Measurements from ENCODE around the gene CLTCL1. TPM values are rescaled to one million over a fixed set of nuclear protein-coding genes. Genes with fewer than 3 reads are reported as not detected.

CLTCL1 gene
- total RNA-seq = 1 to 10 TPM; 4.8 to 8.9 (median 6.0) TPM

GRCh38 chr22:19291580-19292457 is at the start of gene CLTCL1:
Gene CLTCL1 (minus strand): TSS chr22:19291719. CDS start chr22:19291641, 78 bp downstream.
- no peaks in the 10 kb centered on the region for H3K27me3 ChIP-seq
- no peaks in the 10 kb centered on the region for H3K36me3 ChIP-seq
- TF ChIP-seq POLR2A (IDR thresholded peaks at IDR 0.05; ENCODE audit: low read depth) = peak; percentile 47
- peak; percentile 18 to 65 for TF ChIP-seq POLR2AphosphoS5 (IDR thresholded peaks at IDR 0.05)
- TF ChIP-seq EP300 (IDR thresholded peaks at IDR 0.05) = no peak
- no peak for TF ChIP-seq CTCF (IDR thresholded peaks at IDR 0.05)
- WGBS = 0% methylated on average over 22 of the region's 74 CpGs
- peak; percentile 93 for DNase-seq (ENCODE audit: extremely low spot score)
- intact Hi-C loops (cut with DNase I) = no loop called here
- peak within 1 kb of the TSS; percentile 80 to 85 (median 84) for H3K27ac ChIP-seq (replicated peaks in 1 of 4)
- no peaks in the 10 kb centered on the region for H3K9me3 ChIP-seq
- peaks cover 18 to 32% (median 26%) of the 10 kb centered on the region in 4 donors for H3K4me1 ChIP-seq
- H3K4me3 ChIP-seq = peak within 1 kb of the TSS; percentile 81 to 99 (median 96)

- Histone ChIP-seq H3K4me1 (no peaks in the 10 kb centered on the region), H3K9me3 (peaks cover 0 to 39% (median 26%) of the 10 kb centered on the region in 4 donors), H3K36me3 (peaks cover 33 to 87% (median 51%) of the 10 kb centered on the region in 4 donors), H3K27ac (replicated peaks in 1 of 4) (no peak overlapping the region), H3K27me3 (no peaks in the 10 kb centered on the region), H3K4me3 (no peak overlapping the region)
- intact Hi-C loops (cut with DNase I) = no loop called here
- TF ChIP-seq POLR2A (IDR thresholded peaks at IDR 0.05; ENCODE audit: low read depth) (no peak), CTCF (IDR thresholded peaks at IDR 0.05) (no peak)
- 99% methylated on average over 2 of the region's 2 CpGs for WGBS
- DNase-seq (ENCODE audit: extremely low spot score) = no peak
Observed at GRCh38 chr22:19337137-19337536, 45.6 kb upstream of the CLTCL1 start.

- intact Hi-C loops (cut with DNase I) = no loop called here
- peaks cover 0 to 39% (median 26%) of the 10 kb centered on the region in 4 donors for H3K9me3 ChIP-seq
- 93% methylated on average over 5 of the region's 7 CpGs for WGBS
- no peak overlapping the region for H3K4me3 ChIP-seq
- no peak overlapping the region for H3K27ac ChIP-seq (replicated peaks in 1 of 4)
- H3K36me3 ChIP-seq = peaks cover 40 to 88% (median 57%) of the 10 kb centered on the region in 4 donors
- no peak for DNase-seq (ENCODE audit: extremely low spot score)
- TF ChIP-seq POLR2A (IDR thresholded peaks at IDR 0.05; ENCODE audit: low read depth) (no peak), CTCF (IDR thresholded peaks at IDR 0.05) (no peak), POLR2AphosphoS5 (IDR thresholded peaks at IDR 0.05) (no peak), EP300 (IDR thresholded peaks at IDR 0.05) (no peak)
- H3K4me1 ChIP-seq = no peaks in the 10 kb centered on the region
- H3K27me3 ChIP-seq = no peaks in the 10 kb centered on the region
Observed at GRCh38 chr22:19336133-19337075, 44.9 kb upstream of the CLTCL1 start.

- 95% methylated on average over 3 of the region's 5 CpGs for WGBS
- intact Hi-C loops (cut with DNase I) = no loop called here
- Histone ChIP-seq H3K36me3 (peaks cover 52 to 82% (median 67%) of the 10 kb centered on the region in 4 donors), H3K4me1 (no peaks in the 10 kb centered on the region), H3K4me3 (no peak overlapping the region), H3K27ac (replicated peaks in 1 of 4) (no peak overlapping the region), H3K27me3 (no peaks in the 10 kb centered on the region), H3K9me3 (peaks cover 0 to 26% (median 18%) of the 10 kb centered on the region in 4 donors)
- TF ChIP-seq CTCF (IDR thresholded peaks at IDR 0.05) = no peak
- TF ChIP-seq EP300 (IDR thresholded peaks at IDR 0.05) = no peak
- no peak for DNase-seq (ENCODE audit: extremely low spot score)
Observed at GRCh38 chr22:19331975-19332374, 40.5 kb upstream of the CLTCL1 start.
